ENCODE data around the gene MTRFR. TPM values are rescaled to one million over a fixed set of nuclear protein-coding genes. Genes with fewer than 3 reads are reported as not detected.

The MTRFR gene
- total RNA-seq, 4 donors from 2014 or later, result 7.9 to 13.7 (median 9.2) TPM

DNA sequence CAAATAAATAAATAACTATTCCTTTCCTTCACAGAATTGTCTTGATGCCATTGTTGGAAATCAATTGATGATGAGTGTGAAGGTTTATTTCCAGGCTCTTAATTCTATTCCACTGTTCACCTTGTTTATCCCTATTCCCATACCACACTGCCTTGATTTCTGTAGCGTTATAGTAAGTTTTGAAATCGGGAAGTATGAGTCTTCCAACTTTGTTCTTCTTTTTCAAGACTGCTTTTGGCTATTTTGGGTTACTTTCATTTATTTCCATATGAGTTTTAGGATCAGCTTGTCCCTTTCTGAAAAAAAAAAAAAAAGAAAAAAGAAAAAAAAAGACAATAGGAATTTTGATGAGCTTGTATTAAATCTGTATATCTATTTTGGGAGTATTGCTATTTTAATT, 47.7 kb downstream of the MTRFR start:
- no peaks in the 10 kb centered on the region for H3K27me3 ChIP-seq
- no peak overlapping the region for H3K27ac ChIP-seq (replicated peaks in 1 of 4)
- H3K36me3 ChIP-seq, result no peaks in the 10 kb centered on the region
- no peak for DNase-seq (ENCODE audit: extremely low spot score)
- intact Hi-C loops (cut with DNase I), result no loop called here
- 85% methylated on average over 2 of the region's 2 CpGs for WGBS
- H3K9me3 ChIP-seq, result no peaks in the 10 kb centered on the region
- TF ChIP-seq CTCF (IDR thresholded peaks at IDR 0.05) (no peak), POLR2AphosphoS5 (IDR thresholded peaks at IDR 0.05) (no peak), POLR2A (IDR thresholded peaks at IDR 0.05; ENCODE audit: low read depth) (no peak), EP300 (IDR thresholded peaks at IDR 0.05) (no peak)
- H3K4me3 ChIP-seq, result no peak overlapping the region
- H3K4me1 ChIP-seq, result no peaks in the 10 kb centered on the region

GRCh38 chr12:123282111-123282510, 48.9 kb downstream of the MTRFR start:
- Histone ChIP-seq H3K4me3 (no peak overlapping the region), H3K9me3 (no peaks in the 10 kb centered on the region), H3K27ac (replicated peaks in 1 of 4) (no peak overlapping the region), H3K4me1 (no peaks in the 10 kb centered on the region), H3K27me3 (no peaks in the 10 kb centered on the region), H3K36me3 (no peaks in the 10 kb centered on the region)
- DNase-seq (ENCODE audit: extremely low spot score), result no peak
- 89% methylated on average over 10 of the region's 10 CpGs for WGBS
- TF ChIP-seq POLR2A (IDR thresholded peaks at IDR 0.05; ENCODE audit: low read depth), result no peak
- no peak for TF ChIP-seq EP300 (IDR thresholded peaks at IDR 0.05)
- no peak for TF ChIP-seq POLR2AphosphoS5 (IDR thresholded peaks at IDR 0.05)
- no peak for TF ChIP-seq CTCF (IDR thresholded peaks at IDR 0.05)
- intact Hi-C loops (cut with DNase I), result no loop called here

DNA sequence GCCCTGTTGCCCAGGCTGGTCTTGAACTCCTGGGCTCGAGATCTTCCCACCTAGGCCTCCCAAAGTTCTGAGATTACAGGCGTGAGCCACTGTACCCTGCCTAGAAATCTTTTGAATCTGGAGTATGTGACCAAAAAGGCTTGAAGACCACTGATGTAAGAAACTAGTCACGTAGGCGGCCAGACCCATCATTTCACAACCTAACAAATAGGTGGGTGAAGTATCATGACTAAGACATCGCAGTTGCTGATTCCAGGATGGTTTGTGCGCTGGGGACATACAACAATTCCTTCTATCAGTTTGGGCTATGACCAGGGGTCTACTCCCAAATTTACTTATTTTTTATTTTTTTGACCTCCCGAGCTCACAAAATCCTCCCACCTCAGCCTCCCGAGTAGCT, 50.2 kb downstream of the MTRFR start:
- TF ChIP-seq POLR2AphosphoS5 (IDR thresholded peaks at IDR 0.05), result no peak
- TF ChIP-seq POLR2A (IDR thresholded peaks at IDR 0.05; ENCODE audit: low read depth), result no peak
- no peak for TF ChIP-seq CTCF (IDR thresholded peaks at IDR 0.05)
- no peak for TF ChIP-seq EP300 (IDR thresholded peaks at IDR 0.05)
- no peak for DNase-seq (ENCODE audit: extremely low spot score)
- WGBS, result 91% methylated on average over 8 of the region's 8 CpGs

DNA sequence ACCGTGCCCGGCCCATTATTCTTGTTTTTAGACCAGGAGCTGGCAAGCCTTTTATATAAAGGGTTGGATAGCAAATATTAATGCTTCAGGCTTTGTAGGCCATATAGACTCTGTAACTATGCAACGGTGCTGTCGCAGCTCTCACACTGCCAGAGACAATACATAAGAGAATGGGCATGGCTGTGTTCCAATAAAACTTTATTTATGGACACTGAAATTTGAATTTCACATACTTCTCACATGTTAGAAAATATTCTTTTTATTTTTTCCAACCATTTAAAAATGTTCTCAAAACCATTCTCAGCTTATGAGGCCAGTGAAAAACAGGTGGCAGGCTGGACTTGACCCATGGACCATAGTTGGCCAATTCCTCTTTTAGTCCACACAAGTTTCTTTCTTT, 51.4 kb downstream of the MTRFR start:
- Histone ChIP-seq H3K9me3 (no peaks in the 10 kb centered on the region), H3K27ac (replicated peaks in 1 of 4) (no peak overlapping the region), H3K27me3 (no peaks in the 10 kb centered on the region), H3K4me3 (no peak overlapping the region), H3K36me3 (peaks cover 2 to 11% (median 4%) of the 10 kb centered on the region in 4 donors), H3K4me1 (no peaks in the 10 kb centered on the region)
- intact Hi-C loops (cut with DNase I), result no loop called here
- TF ChIP-seq CTCF (IDR thresholded peaks at IDR 0.05) (no peak), POLR2A (IDR thresholded peaks at IDR 0.05; ENCODE audit: low read depth) (no peak), POLR2AphosphoS5 (IDR thresholded peaks at IDR 0.05) (no peak), EP300 (IDR thresholded peaks at IDR 0.05) (no peak)
- WGBS, result 95% methylated on average over 4 of the region's 4 CpGs
- DNase-seq (ENCODE audit: extremely low spot score), result no peak

More for the DNA sequence above, 50.2 kb downstream of the MTRFR start:
- Histone ChIP-seq H3K36me3 (no peaks in the 10 kb centered on the region), H3K27ac (replicated peaks in 1 of 4) (no peak overlapping the region), H3K4me3 (no peak overlapping the region), H3K9me3 (no peaks in the 10 kb centered on the region), H3K27me3 (no peaks in the 10 kb centered on the region), H3K4me1 (no peaks in the 10 kb centered on the region)
- intact Hi-C loops (cut with DNase I), result no loop called here

- WGBS, result 72% methylated on average over 9 of the region's 9 CpGs
- no peaks in the 10 kb centered on the region for H3K27me3 ChIP-seq
- peaks cover 6 to 28% (median 17%) of the 10 kb centered on the region in 4 donors for H3K36me3 ChIP-seq
- no peaks in the 10 kb centered on the region for H3K9me3 ChIP-seq
- intact Hi-C loops (cut with DNase I), result no loop called here
- no peaks in the 10 kb centered on the region for H3K4me1 ChIP-seq
- DNase-seq (ENCODE audit: extremely low spot score), result no peak
- no peak overlapping the region for H3K4me3 ChIP-seq
- H3K27ac ChIP-seq (replicated peaks in 1 of 4), result no peak overlapping the region
- TF ChIP-seq EP300 (IDR thresholded peaks at IDR 0.05) (no peak), POLR2AphosphoS5 (IDR thresholded peaks at IDR 0.05) (no peak), POLR2A (IDR thresholded peaks at IDR 0.05; ENCODE audit: low read depth) (no peak), CTCF (IDR thresholded peaks at IDR 0.05) (no peak)
These were observed 53.6 kb downstream of the MTRFR start for GRCh38 chr12:123286652-123287373.

All from esophagus muscularis mucosa (tissue), 4 donors.